GM19452 (cell line): ENCODE results near the gene TIGD4.

Experiments
- ATAC-seq: cut with Tn5 transposase; IDR thresholded peaks from one replicate; pipeline ENCODE4 v1.9.1; 2021; ENCODE audit not compliant: unreplicated experiment

The TIGD4 gene

GRCh38 chr4:152779513-152780266 is at the start of gene TIGD4, which contains the start of gene ARFIP1:
TSS of gene TIGD4 (minus strand) at chr4:152779730. CDS start at chr4:152771004, 8,726 bp downstream.
TSS of gene ARFIP1 (plus strand) at chr4:152779954. CDS start at chr4:152829634, 49,680 bp downstream.
- ATAC-seq: peak; percentile 93

GRCh38 chr4:152828122-152828521 is 48.6 kb upstream of the TIGD4 start:
- ATAC-seq: no peak

GRCh38 chr4:152825336-152825735 is 45.8 kb upstream of the TIGD4 start:
- no peak for ATAC-seq

GRCh38 chr4:152824561-152824960 is 45.0 kb upstream of the TIGD4 start:
- ATAC-seq: no peak

- ATAC-seq: no peak
These were observed 42.8 kb upstream of the TIGD4 start for GRCh38 chr4:152822323-152822722.

- ATAC-seq: no peak
These were observed 40.5 kb upstream of the TIGD4 start for GRCh38 chr4:152820073-152820472.

GRCh38 chr4:152819026-152819645 is 39.6 kb upstream of the TIGD4 start:
- ATAC-seq: no peak

GRCh38 chr4:152817331-152817730 is 37.8 kb upstream of the TIGD4 start:
- no peak for ATAC-seq

- no peak for ATAC-seq
These were observed 35.5 kb upstream of the TIGD4 start for GRCh38 chr4:152815078-152815477.

- no peak for ATAC-seq
These were observed 31.3 kb upstream of the TIGD4 start for GRCh38 chr4:152810715-152811287.

- ATAC-seq: no peak
These were observed 29.1 kb upstream of the TIGD4 start for GRCh38 chr4:152808670-152809069.

GRCh38 chr4:152807294-152807829 is 27.8 kb upstream of the TIGD4 start:
- ATAC-seq: no peak

- ATAC-seq: no peak
These were observed 27.1 kb upstream of the TIGD4 start for GRCh38 chr4:152806501-152807125.

GRCh38 chr4:152805818-152806217 is 26.3 kb upstream of the TIGD4 start:
- ATAC-seq: no peak

GRCh38 chr4:152805071-152805650 is 25.6 kb upstream of the TIGD4 start:
- no peak for ATAC-seq

GRCh38 chr4:152803541-152803940 is 24.0 kb upstream of the TIGD4 start:
- ATAC-seq: no peak

GRCh38 chr4:152795891-152796290 is 16.4 kb upstream of the TIGD4 start:
- no peak for ATAC-seq

- ATAC-seq: no peak
These were observed 7.1 kb upstream of the TIGD4 start for GRCh38 chr4:152786627-152787026.

GRCh38 chr4:152785639-152786615 is 6.4 kb upstream of the TIGD4 start:
- ATAC-seq: no peak
